Loucy (cell line): Measurements from ENCODE around the gene NUMB.

ENCODE experiments used
- H2AFZ ChIP-seq: fragments of 200-600 bp; sonication (generic); 2 replicates; pipeline ENCODE4 v1.6.0; 2016; ENCODE audit warnings: antibody characterized with exemption, mild to moderate bottlenecking, low read length, moderate library complexity
- H3F3A ChIP-seq: fragments of 200-600 bp; 2 replicates; pipeline ENCODE4 v1.6.0; 2016; ENCODE audit warnings: antibody characterized with exemption, low read depth, mild to moderate bottlenecking
- H3K27me3 ChIP-seq: fragments of 200-600 bp; sonication (generic); 2 replicates; pipeline ENCODE4 v1.6.1; 2014; ENCODE audit warnings: low read length, mild to moderate bottlenecking; ENCODE audit not compliant: insufficient read depth, poor library complexity, severe bottlenecking
- H3K36me3 ChIP-seq: fragments of 200-600 bp; sonication (generic); 2 replicates; pipeline ENCODE4 v1.6.1; 2016; ENCODE audit warnings: low read length; ENCODE audit not compliant: insufficient read depth
- H3K4me1 ChIP-seq: fragments of 200-600 bp; sonication (generic); 2 replicates; pipeline ENCODE4 v1.5.1; 2014; ENCODE audit warnings: low read length, mild to moderate bottlenecking; ENCODE audit not compliant: insufficient read depth, poor library complexity, severe bottlenecking
- H3K4me2 ChIP-seq: fragments of 200-600 bp; sonication (generic); 2 replicates; pipeline ENCODE4 v1.6.0; 2014; ENCODE audit warnings: antibody characterized with exemption, low read length, low read depth, mild to moderate bottlenecking; ENCODE audit not compliant: poor library complexity, severe bottlenecking
- H3K4me3 ChIP-seq: fragments of 200-600 bp; sonication (generic); 2 replicates; pipeline ENCODE4 v1.5.1; 2014; ENCODE audit warnings: low read length, mild to moderate bottlenecking, mixed read lengths; ENCODE audit not compliant: poor library complexity, severe bottlenecking
- H3K79me2 ChIP-seq: fragments of 200-600 bp; sonication (generic); 2 replicates; pipeline ENCODE4 v1.6.1; 2014; ENCODE audit warnings: low read length; ENCODE audit not compliant: insufficient read depth
- H3K9ac ChIP-seq: fragments of 200-600 bp; sonication (generic); 2 replicates; pipeline ENCODE4 v1.6.0; 2014; ENCODE audit warnings: mild to moderate bottlenecking, low read depth, low read length, moderate library complexity; ENCODE audit not compliant: poor library complexity, severe bottlenecking
- H3K9me2 ChIP-seq: fragments of 200-600 bp; sonication (generic); replicated peaks from 2 replicates; pipeline ENCODE4 v1.6.1; 2016; ENCODE audit warnings: low read depth, low read length, mixed read lengths
- H3K9me3 ChIP-seq: fragments of 200-600 bp; sonication (generic); 2 replicates; pipeline ENCODE4 v1.6.1; 2014; ENCODE audit warnings: mild to moderate bottlenecking, antibody characterized with exemption, low read length, low read depth; ENCODE audit not compliant: insufficient read depth
- H4K20me1 ChIP-seq: fragments of 200-600 bp; sonication (generic); 2 replicates; pipeline ENCODE4 v1.6.0; 2014; ENCODE audit warnings: antibody characterized with exemption, low read length, mild to moderate bottlenecking; ENCODE audit not compliant: insufficient read depth, poor library complexity, severe bottlenecking
- CTCF ChIP-seq: fragments of 200-600 bp; sonication (generic); conservative IDR thresholded peaks from 2 replicates; pipeline ENCODE4 v1.5.1; 2014; ENCODE audit warnings: mild to moderate bottlenecking, antibody characterized with exemption, low read length
- EZH2phosphoT487 ChIP-seq: fragments of 200-600 bp; IDR thresholded peaks from 2 replicates; pipeline ENCODE4 v1.6.1; 2018; ENCODE audit warnings: antibody characterized with exemption, mild to moderate bottlenecking, moderate library complexity, borderline replicate concordance

The NUMB gene

DNA sequence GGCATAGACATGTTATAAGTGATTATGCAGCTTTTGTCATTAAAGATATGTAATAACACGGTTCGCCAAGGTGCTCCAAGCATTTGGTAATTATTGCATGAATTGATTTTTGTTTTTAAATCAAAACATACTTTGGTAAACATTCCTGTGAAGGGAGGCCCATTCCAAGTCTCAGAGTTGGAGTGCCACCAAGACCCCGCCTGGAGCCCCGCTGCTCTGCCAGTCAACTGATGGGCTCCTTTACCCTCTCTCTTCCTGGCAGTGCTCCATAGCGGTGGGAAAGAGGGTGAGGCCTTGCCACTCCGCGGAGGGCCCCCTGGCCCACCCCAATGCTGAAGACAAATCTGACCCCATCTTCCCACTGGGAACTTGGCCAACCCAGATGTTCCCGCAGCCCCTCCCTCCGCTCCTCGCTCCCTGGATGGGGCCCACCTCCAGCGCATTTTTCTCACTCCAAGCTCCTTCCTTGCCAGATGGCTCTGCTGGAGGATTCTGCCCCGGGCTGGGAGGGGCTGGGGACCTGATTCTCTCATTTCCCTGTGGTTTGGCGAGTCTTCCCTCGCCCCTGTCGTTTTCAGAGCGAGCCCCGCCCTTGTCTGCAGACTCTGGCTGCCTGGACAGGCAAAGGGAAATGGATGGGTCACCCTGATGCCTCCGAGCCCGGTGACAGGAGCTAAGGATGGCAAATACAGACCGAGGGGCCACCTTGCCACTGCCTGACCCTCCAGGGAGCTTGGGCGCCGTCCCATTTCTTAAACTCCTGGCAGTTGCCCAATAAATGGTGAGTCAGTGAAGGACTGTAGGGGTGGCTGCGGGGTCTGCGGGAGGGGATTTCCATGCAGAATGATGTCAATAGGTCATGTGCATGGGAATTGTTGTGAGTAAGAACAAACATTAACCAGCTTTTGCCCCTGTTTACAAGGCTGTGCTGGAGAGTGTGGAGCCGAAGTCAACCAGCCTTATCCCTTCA, 230.2 kb downstream of the NUMB start:
- Histone ChIP-seq H3K9me3 (no peaks in the 10 kb centered on the region), H4K20me1 (no peaks in the 10 kb centered on the region), H3K4me3 (no peak overlapping the region), H3F3A (no peaks in the 10 kb centered on the region), H3K79me2 (no peaks in the 10 kb centered on the region), H3K36me3 (no peaks in the 10 kb centered on the region), H3K9ac (no peak overlapping the region), H2AFZ (no peak overlapping the region), H3K4me2 (no peak overlapping the region), H3K4me1 (no peaks in the 10 kb centered on the region), H3K9me2 (no peaks in the 10 kb centered on the region), H3K27me3 (no peaks in the 10 kb centered on the region)
- no peak for TF ChIP-seq EZH2phosphoT487
- TF ChIP-seq CTCF = no peak

DNA sequence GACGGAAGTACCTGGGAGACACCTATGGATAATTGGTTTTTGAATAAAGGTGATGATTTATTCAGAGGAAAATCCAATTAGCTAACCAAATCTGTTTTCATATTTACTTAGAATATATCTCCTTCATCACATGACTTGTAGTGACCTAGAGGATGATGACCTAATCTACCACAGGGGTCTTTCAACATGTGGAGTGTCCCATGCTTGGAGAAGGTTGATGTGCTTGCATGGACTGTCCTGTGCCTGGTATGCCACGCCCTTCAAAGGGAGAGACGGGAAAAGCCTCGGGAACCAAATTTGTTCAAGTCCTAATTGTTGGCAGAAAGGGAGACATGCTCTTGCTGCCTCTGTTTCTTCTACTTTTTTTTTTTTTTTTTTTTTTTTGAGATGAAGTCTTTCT, 232.8 kb downstream of the NUMB start:
- Histone ChIP-seq H3K4me3 (no peak overlapping the region), H3K9me2 (no peaks in the 10 kb centered on the region), H4K20me1 (no peaks in the 10 kb centered on the region), H3K4me2 (no peak overlapping the region), H3K4me1 (no peaks in the 10 kb centered on the region), H3K9me3 (no peaks in the 10 kb centered on the region), H3K36me3 (peaks cover 3% of the 10 kb centered on the region; the same call in 1 of the 2 replicates), H2AFZ (no peak overlapping the region), H3F3A (no peaks in the 10 kb centered on the region), H3K27me3 (no peaks in the 10 kb centered on the region), H3K9ac (no peak overlapping the region), H3K79me2 (no peaks in the 10 kb centered on the region)
- TF ChIP-seq CTCF = no peak
- no peak for TF ChIP-seq EZH2phosphoT487
